Measurements from ENCODE around the gene PTTG1IP.

Gene PTTG1IP

DNA sequence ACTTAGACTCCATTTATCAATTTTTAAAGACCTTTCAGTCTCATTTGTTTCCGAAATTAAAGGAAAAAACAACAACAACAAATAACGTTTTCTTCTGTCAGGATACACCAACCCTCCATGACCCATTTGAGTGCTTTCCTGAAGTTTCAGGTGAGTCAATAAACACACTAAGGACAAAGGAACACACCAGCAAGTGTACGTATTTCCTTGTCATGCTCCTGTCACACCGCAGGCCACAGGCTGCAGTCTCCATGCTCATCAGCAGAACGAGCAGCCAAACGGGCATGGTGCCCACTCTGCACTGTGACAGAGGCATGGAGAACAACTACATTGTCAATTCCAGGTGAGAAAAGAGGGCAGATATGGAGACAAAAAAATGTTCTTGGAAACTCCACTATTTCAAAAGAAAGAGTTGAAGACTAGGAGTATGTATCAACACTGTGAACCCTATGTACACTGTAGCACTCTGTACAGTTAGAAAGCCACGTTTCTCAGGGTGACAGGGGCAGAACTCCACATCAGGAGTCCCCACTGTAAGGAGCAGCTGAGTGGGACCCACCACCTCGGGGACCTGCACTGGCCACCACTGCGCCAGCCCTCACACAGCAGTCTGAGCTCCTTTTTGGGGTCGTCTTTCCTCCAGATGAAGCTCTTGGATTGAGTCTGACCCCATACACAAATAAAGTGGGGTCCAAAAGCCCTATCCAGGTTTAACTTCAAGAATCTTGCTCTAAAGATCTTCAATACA lies 2.6 kb downstream of the PTTG1IP start:
- ChIA-PET CTCF (no interaction called here), POLR2A (ENCODE audit: low non-redundant PET) (no interaction called here)

GRCh38 chr21:44869781-44870747 lies 3.4 kb downstream of the PTTG1IP start:
- ChIA-PET POLR2A (ENCODE audit: low non-redundant PET) (interaction anchor here (1.0 kb wide), 1 partner anchor 68 kb away, joined by 4 read pairs; the partner anchor contains the start of gene UBE2G2), CTCF (interaction anchor here (0.9 kb wide), 1 partner anchor 77 kb away, joined by 5 read pairs; no protein-coding TSS in a partner anchor)
- peak; percentile 80 for DNase-seq (ENCODE audit: low spot score)
- peak overlapping the region; percentile 97 for H3K27ac ChIP-seq
- TF ChIP-seq, protein P1, sequence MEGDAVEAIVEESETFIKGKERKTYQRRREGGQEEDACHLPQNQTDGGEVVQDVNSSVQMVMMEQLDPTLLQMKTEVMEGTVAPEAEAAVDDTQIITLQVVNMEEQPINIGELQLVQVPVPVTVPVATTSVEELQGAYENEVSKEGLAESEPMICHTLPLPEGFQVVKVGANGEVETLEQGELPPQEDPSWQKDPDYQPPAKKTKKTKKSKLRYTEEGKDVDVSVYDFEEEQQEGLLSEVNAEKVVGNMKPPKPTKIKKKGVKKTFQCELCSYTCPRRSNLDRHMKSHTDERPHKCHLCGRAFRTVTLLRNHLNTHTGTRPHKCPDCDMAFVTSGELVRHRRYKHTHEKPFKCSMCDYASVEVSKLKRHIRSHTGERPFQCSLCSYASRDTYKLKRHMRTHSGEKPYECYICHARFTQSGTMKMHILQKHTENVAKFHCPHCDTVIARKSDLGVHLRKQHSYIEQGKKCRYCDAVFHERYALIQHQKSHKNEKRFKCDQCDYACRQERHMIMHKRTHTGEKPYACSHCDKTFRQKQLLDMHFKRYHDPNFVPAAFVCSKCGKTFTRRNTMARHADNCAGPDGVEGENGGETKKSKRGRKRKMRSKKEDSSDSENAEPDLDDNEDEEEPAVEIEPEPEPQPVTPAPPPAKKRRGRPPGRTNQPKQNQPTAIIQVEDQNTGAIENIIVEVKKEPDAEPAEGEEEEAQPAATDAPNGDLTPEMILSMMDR (conservative IDR thresholded peaks at IDR 0.05; ENCODE audit: low read depth) = no peak

More for the DNA sequence above, 2.6 kb downstream of the PTTG1IP start:
- DNase-seq (ENCODE audit: low spot score) = no peak
- peak overlapping the region; percentile 97 for H3K27ac ChIP-seq
- TF ChIP-seq, protein P1 (conservative IDR thresholded peaks at IDR 0.05; ENCODE audit: low read depth) = no peak

- no peak for DNase-seq (ENCODE audit: low spot score)
- CTCF ChIA-PET = interaction anchor here (0.5 to 0.9 kb wide), 2 partner anchors 23 to 75 kb away, joined by 5 read pairs; no protein-coding TSS in a partner anchor
- TF ChIP-seq, protein P1 (conservative IDR thresholded peaks at IDR 0.05; ENCODE audit: low read depth) = no peak
- H3K27ac ChIP-seq = peak overlapping the region; percentile 97
- POLR2A ChIA-PET (ENCODE audit: low non-redundant PET) = no interaction called here
Measured at GRCh38 chr21:44868707-44869106, 4.8 kb downstream of the PTTG1IP start.

DNA sequence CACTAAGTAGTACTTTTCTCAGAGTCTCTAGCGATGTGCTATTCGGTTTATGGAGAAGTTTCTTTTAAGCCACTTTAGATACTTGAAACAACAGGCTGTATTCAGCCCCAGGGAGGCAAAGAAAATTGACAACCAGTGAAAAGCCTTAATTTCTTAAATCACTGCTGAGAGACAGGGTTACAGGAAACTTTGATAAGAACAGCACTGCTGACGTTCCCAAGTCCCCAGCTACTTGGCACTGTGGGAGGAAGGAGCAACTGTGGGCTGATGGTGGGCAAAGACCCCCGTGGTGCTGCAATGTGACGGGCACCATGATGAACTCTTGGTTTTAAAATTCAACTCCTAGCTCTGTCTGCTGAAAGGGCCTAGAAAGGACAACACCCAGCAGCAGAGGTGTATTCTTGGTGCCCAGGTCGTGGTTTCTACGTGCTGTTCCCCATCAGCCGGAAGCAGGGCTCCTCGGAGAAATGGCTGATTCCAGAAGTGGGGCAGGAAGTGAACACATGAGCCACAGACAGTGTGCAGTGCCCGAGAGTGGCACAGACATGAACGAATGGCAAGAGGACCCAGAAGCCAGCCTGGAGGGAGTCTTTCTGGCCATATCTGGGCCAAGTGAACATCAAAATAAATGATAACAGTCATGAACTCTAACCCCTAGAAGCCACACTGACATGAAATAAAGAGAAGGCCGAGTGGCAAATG lies 5.3 kb downstream of the PTTG1IP start:
- H3K27ac ChIP-seq = peak overlapping the region; percentile 97
- TF ChIP-seq, protein P1 (conservative IDR thresholded peaks at IDR 0.05; ENCODE audit: low read depth) = no peak
- DNase-seq (ENCODE audit: low spot score) = no peak
- POLR2A ChIA-PET (ENCODE audit: low non-redundant PET) = no interaction called here
- CTCF ChIA-PET = interaction anchor here (0.5 to 0.6 kb wide), 2 partner anchors 22 to 273 kb away, joined by 3 to 5 read pairs; no protein-coding TSS in a partner anchor

- ChIA-PET POLR2A (ENCODE audit: low non-redundant PET) (no interaction called here), CTCF (interaction anchor here (0.6 kb wide), 1 partner anchor 273 kb away, joined by 3 read pairs; no protein-coding TSS in a partner anchor)
- H3K27ac ChIP-seq = peak overlapping the region; percentile 49
- no peak for DNase-seq (ENCODE audit: low spot score)
- TF ChIP-seq, protein P1 (conservative IDR thresholded peaks at IDR 0.05; ENCODE audit: low read depth) = no peak
Measured at GRCh38 chr21:44867464-44867863, 6.0 kb downstream of the PTTG1IP start.
